Brain pericyte (primary cell): ENCODE measurements around the gene CAVIN3.
A peak's percentile ranks its signal among the peaks of the same experiment; 100 is the strongest.

Experiments
- DNase-seq: peaks from one replicate; pipeline ENCODE4 v3.0.0-alpha.2; 2012; ENCODE audit warnings: low read depth, low spot score

The CAVIN3 gene

DNA sequence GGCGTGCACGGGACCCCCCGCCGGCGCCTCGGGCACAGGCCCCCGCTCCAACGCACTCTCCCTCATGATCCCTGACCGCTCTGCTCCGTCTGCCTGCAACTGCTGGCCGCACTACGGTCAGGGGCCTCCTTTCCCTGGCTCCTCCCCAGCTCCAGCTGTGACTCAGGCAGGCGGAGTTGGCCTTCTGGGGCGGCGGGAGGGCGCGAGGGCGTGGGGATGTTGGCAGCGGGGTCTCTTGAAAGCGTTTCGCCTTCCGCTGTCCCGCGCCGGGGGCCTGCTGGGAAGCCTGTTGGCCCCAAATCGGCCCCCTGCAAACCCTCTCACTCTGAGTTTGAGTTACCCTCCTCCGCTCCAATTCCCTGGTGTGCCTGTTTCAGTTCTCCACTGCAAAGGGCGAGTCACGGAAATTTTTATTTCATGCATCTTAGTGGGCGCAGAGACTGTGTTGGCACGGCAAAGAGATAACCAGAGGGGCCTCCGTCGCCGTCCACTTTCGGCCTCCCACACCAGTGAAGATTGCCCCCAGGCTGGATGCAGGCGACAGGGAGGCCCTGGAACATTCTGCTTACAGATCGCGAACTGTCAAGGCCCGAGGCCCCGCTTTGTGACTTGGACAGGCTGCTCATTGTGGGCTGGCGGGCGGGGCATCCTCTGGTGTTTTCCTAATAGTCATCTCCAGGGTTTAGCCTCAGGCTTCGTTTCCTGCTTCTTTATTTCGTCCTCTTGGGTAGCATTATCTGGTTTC lies at the start of gene CAVIN3:
Gene CAVIN3 (minus strand): TSS at position 91 of the 745 bp plus-strand sequence. CDS start 25 bp downstream, at position 66.
- peak; percentile 76 for DNase-seq

DNA sequence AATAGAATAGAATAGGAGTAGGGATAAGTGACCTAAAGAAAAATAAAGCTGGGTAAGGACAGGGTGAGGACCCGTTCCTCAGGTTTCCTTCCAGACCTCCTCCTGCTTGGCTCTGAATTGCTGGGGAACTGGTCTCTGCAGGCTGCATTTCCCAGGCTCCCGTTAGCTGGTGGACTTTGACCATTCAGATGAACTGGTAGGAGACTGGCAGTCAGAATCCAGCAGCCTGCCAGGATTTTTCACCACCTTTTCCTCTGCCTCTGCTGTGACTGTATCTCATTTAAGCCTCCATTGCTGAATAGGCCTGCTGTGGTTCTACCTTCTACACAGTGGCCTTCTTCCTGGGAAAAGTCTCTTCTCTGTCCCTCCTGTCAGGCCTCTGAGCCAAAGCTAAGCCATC lies 45.4 kb upstream of the CAVIN3 start:
- no peak for DNase-seq

- DNase-seq, result peak; percentile 47
Measured at GRCh38 chr11:6362873-6363678, 42.8 kb upstream of the CAVIN3 start.

DNA sequence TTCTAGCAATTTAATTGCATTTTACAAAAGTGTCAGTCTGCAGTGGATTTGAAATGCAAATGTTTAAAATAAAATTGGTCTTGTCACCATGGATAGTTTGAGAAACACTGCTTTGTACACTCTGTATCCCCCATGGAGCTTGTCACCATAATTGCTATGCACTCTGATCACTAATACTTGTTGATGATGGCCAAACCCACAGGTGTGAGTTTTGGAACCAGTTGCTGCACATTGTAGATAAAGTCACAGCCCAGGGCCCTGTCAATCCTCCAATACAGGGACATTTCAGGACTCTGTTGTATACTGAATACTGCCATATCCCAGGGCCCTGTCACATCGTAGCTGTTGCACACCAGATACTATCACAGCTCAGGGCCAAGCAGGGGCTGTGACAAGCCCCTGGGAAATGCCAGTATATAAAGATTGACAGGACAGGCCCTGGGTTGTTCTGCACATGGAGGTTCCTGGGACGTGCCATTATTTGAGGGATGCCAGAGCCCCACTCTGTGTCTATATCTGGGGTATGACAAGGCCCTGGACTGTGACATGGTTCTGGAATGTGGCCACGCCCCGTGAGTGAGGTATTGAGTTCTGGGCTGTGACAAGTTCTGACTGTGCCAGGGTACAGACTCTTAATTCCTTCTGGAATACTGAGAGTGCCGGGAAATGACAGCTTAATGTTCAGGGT lies 42.0 kb upstream of the CAVIN3 start:
- DNase-seq, result no peak

DNA sequence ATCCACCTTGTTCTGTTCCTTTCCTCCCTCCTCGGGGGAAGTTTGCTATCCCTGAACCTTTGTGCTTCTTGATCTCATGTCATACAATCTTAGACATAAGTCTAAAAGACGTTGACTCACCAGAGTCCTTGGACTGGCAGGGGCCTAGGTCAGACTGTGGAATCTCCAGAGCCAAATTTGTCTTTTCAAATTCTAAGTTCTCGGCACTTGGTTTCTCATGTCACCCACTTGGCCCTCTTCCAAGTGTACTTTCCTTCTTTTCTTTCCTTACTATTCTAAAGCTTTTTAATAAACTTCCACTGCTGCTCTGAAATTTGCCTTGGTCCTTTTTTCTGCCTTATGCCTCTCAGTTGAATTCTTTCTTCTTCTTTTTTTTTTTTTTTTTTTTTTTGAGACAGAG lies 39.9 kb upstream of the CAVIN3 start:
- DNase-seq, result no peak

DNA sequence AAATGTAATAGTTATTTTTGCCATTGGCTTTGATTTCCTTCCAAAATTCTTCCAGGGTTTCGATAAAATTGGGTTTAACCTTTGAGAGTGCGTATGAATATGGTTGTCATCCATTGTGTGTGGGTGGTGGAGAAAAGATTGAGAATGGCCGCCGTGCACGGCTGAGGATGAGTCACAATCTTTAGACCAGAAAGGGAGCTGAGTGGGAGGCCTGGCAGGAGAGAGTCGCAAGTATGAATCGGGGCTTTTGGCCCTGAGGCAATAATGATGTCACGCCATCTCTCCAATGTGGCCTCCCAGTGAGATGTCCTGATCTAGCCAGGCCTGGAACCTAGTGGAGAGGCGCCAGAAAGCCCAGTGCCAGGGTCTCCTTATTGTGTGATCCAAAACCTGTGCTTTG lies 36.9 kb upstream of the CAVIN3 start:
- no peak for DNase-seq

GRCh38 chr11:6356503-6357055 lies 36.3 kb upstream of the CAVIN3 start:
- DNase-seq, result no peak

DNA sequence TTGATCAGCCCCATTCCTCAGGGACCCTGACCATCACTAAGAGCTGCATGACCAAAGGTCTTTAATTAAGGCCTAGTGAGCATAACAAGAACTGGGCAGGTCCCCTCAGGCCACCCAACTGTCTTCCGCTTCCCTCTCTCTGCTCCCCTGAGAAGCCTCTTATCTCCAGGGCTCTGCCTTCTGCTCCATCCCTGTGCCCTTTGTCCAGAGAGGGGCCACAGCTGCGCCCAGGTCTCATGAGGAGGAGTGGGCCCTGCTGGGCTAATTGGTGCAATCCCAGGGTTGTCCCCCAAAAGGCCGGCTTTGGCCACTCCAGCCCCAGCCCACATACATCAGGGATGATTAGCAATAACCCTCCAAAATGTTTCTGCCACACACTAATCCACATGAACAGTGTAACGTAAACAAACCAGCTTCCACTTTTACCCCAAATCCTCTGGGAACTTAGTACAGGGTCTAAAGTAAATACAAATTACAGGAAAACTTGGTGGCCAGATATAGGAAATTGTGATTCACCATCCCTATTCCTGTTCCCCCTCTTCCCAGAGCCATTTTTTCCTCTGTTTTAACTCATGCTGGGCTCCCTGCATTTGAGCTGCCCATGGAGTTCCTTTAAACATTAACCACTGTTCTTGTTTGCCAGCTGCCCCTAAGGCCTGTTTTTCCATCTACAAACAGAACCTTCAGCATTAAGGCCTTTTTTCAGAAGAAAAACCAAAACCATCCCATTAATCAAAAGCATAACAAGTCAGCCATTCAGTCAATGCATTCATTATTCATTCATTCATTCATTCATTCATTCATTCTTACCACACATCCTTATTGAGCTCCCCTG lies 34.6 kb upstream of the CAVIN3 start:
- no peak for DNase-seq

- peak; percentile 29 for DNase-seq
Measured at GRCh38 chr11:6353367-6353987, 33.2 kb upstream of the CAVIN3 start.

DNA sequence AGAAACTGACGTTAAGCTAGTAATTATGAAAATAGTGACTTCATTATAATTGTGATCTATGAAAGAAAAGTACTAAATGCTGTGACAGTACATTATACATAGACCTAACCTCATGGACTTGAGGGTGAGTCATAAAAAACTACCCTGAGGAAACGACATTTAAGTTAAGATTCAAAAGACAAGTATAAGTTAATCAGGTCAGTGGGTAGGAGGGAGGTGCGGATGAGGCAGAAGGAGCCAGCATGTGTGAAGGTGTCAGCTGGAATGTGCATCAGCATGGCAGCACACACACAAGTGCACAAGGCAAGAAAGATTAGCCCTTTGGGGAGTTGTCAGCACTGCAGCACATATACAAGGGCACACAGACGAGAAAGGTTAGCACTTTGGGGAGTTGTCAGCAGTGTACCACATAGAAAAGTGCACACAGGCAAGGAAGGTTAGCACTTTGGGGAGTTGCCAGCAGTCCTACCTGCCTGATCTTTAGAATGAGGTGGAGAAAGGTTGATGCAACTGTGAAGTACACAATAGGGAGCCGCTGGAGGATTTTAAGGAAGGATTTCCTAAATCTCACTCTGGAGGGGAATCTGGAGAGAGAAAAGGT lies 31.6 kb upstream of the CAVIN3 start:
- no peak for DNase-seq

- DNase-seq, result no peak
Measured at GRCh38 chr11:6350486-6350885, 30.2 kb upstream of the CAVIN3 start.

DNA sequence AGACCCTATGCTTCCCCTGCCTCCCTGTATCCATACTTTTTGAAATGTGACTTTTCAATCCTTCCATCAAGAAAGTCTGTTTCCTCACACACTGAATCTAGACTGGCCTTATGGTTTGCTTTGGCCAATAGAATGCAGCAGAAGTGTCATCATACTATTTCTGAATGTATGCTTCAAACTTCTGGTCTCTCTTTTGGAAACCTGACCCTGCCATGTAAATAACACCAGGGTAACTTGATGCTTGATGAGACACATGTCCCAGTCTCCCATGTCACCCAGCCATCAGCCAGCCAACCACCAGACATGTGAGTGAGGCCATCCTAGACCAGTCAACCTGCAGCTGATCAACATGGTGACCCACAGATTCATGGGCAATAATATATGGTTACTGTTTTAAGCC lies 29.7 kb upstream of the CAVIN3 start:
- DNase-seq, result no peak

GRCh38 chr11:6345366-6345765 lies 25.1 kb upstream of the CAVIN3 start:
- no peak for DNase-seq

DNA sequence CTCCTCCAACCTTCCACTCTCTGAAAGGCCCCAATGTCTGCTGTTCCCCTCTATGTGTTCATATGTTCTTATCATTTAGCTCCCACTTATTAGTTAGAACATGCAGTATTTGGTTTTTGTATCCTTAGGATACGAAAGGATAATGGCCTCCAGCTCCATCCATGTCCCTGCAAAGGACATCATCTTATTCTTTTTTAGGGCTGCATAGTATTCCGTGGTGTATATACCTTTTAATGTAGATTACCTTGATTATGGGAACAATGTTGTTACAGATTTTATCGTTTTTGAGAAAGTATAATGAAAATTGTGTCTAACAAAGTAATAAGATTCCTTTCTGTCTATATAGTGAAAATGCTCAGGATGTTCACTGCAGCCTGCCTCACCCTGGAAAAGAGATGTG lies 16.0 kb upstream of the CAVIN3 start:
- no peak for DNase-seq

GRCh38 chr11:6334806-6335205 lies 14.5 kb upstream of the CAVIN3 start:
- no peak for DNase-seq

DNA sequence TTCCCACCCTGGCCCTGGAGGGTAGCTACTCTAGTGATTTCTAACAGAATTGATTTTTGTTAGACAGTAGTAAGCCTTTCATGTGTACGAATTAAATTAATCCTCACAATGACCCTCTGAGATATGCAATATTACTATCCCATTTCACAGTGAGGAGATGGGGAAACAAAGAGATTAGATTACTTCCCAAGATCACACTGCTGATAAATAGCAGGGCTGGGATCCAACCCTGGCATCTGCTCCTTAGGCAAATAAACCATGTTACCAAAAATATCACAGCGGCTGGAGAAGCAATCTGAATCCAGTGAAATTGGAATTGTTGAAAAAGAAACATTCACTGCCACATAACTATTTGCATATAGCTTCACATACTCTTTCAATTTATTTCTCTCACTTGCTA lies 12.8 kb upstream of the CAVIN3 start:
- DNase-seq, result no peak

DNA sequence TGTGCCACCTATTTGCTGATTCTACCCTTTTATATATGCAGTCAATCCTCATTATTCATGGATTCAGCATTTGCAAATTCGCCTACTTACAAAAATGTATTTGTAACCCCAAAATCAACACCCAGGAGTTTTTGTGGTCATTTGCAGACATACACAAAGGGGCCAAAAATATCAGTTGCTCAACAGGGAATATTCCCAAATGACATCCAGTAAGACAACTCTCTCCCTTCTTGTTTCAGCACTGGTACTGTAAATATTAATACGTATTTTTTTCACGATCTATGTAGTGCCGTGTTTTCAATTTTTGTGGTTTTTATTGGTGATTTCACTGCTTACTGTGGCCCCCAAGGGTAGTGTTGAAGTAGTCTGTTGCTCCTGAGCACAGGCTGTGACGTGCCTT lies 11.8 kb upstream of the CAVIN3 start:
- DNase-seq, result no peak

DNA sequence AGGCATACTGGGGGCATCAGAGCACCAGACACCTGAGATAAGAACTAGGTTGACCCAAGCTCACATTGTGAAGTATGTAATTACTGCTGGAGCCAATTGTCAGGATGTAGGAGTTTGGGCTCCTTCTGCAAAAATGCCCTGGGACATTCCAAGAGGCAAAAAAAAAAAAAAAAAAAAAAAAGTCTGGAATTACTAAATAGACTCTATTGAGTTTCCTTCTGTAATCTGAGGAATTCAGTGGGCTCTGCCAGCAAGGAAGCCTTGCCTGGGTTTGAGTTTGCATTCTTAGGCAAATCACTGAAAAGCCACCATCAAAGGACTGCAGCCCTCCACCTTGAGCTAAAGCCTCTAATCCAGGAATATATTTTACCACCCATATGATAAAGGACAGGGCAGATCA lies 8.0 kb upstream of the CAVIN3 start:
- no peak for DNase-seq

DNA sequence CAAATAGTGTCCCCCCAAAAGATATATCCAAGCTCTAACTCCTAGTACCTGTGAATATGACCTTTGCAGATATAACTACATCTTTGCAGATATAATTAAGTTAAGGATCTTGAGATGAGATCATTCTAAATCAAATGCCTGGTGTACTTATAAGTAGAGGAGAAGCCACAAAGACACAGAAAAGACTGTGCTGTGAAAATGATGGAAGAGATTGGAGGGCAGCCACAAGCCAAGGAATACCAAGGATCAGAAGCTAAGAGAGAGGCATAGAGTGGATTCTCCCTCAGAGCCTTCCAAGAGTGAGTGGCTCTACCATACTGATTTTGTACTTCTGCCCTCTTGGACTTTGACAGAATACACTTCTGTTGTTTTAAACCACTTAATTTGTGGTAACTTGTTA lies 7.5 kb upstream of the CAVIN3 start:
- DNase-seq, result no peak

- DNase-seq, result no peak
Measured at GRCh38 chr11:6326985-6327384, 6.7 kb upstream of the CAVIN3 start.
